ENCODE measurements around the gene NAP1L4. TPM values are rescaled to one million over a fixed set of nuclear protein-coding genes. Genes with fewer than 3 reads are reported as not detected.

Gene NAP1L4
- total and polyA plus RNA-seq, 2 of the 8 experiments (the other 6 are each of a cell fraction or from before 2014, with no cell fraction given): 75.8 to 194 TPM

- H3K14ac ChIP-seq (ENCODE audit: insufficient read length): no peak overlapping the region
- no peak overlapping the region for H2AFZ ChIP-seq (ENCODE audit: low read length)
- no peak overlapping the region for H3K9ac ChIP-seq (replicated peaks in 1 of 4; ENCODE audit: extremely low read depth in 1 of 4, low read depth in 3 of 4, low read length in 3 of 4)
- no peak overlapping the region for H2BK15ac ChIP-seq (ENCODE audit: low read length)
- no peaks in the 10 kb centered on the region for H3K79me1 ChIP-seq (ENCODE audit: low read depth, low read length)
- ChIA-PET CTCF (ENCODE audit: partially characterized antibody) (interaction anchor here (0.5 to 3.3 kb wide), 7 partner anchors 9 to 1075 kb away, joined by 3 to 27 read pairs (median 4); no protein-coding TSS in a partner anchor), POLR2A (ENCODE audit: partially characterized antibody) (interaction anchor here (0.7 to 2.6 kb wide), 13 partner anchors 8 to 91 kb away, joined by 3 to 14 read pairs (median 4); no protein-coding TSS in a partner anchor)
- H3K18ac ChIP-seq (ENCODE audit: extremely low read depth, low read length): no peak overlapping the region
- H4K8ac ChIP-seq (ENCODE audit: extremely low read depth, insufficient read depth, low read length): no peak overlapping the region
- H3K36me3 ChIP-seq (ENCODE audit: control insufficient read depth in 2 of 4, insufficient read depth in 4 of 4, low read length in 3 of 4): peaks cover 6 to 33% (median 22%) of the 10 kb centered on the region in 4 experiments; a peak in 6 of 8 replicates
- H3K79me2 ChIP-seq (ENCODE audit: control insufficient read depth in 1 of 2, insufficient read depth in 2 of 2, low read length in 2 of 2): no peaks in the 10 kb centered on the region
- 87% methylated on average over 6 of the region's 7 CpGs; no CpG with 5 or more reads in 1 of the 2 experiments for WGBS, 2 experiments (ENCODE audit: extremely low coverage in 1 of 2, insufficient coverage in 1 of 2, insufficient read length in 1 of 2, insufficient replicate concordance in 2 of 2, low coverage in 1 of 2, low lambda C conversion rate in 2 of 2, missing lambda C conversion rate in 1 of 2)
- no peaks in the 10 kb centered on the region for H3K27me3 ChIP-seq (replicated peaks in 1 of 4; ENCODE audit: control insufficient read depth in 3 of 4, extremely low read depth in 1 of 4, insufficient read depth in 3 of 4, low read length in 3 of 4)
- no peak for FAIRE-seq
- no peak overlapping the region for H2BK120ac ChIP-seq (replicated peaks; ENCODE audit: low read depth, low read length)
- H3K4me2 ChIP-seq (ENCODE audit: insufficient read depth in 1 of 2, low read depth in 2 of 2, low read length in 2 of 2): no peak overlapping the region
- H2BK20ac ChIP-seq (ENCODE audit: low read length): no peak overlapping the region
- H3K9me3 ChIP-seq (ENCODE audit: insufficient read depth in 2 of 2, low read depth in 1 of 2, low read length in 1 of 2): no peaks in the 10 kb centered on the region
- peaks cover 4 to 7% of the 10 kb centered on the region in 2 experiments for H4K20me1 ChIP-seq (replicated peaks in 1 of 2; ENCODE audit: control insufficient read depth in 1 of 2, insufficient read depth in 2 of 2, low read length in 2 of 2)
- no peak overlapping the region for H2BK5ac ChIP-seq (ENCODE audit: low read depth, low read length)
- H3K56ac ChIP-seq (replicated peaks; ENCODE audit: insufficient read length, low read depth, low read length): no peak overlapping the region
- peaks cover 0 to 3% (median 0%) of the 10 kb centered on the region in 4 experiments; a peak in 2 of 7 replicates for H3K4me1 ChIP-seq (replicated peaks in 1 of 4; ENCODE audit: control insufficient read depth in 3 of 4, insufficient read depth in 4 of 4, low read length in 3 of 4)
- H3K4ac ChIP-seq (replicated peaks; ENCODE audit: insufficient read length, low read depth, low read length): no peak overlapping the region
- TF ChIP-seq CHD1 (IDR thresholded peaks at IDR 0.05; ENCODE audit: low read depth, low read length) (no peak), ASH2L (IDR thresholded peaks at IDR 0.05; ENCODE audit: low read length) (no peak), KDM5A (IDR thresholded peaks at IDR 0.05; ENCODE audit: low read length) (no peak), ATF3 (IDR thresholded peaks at IDR 0.05; ENCODE audit: insufficient read depth, low read depth, low read length) (no peak), SP1 (IDR thresholded peaks at IDR 0.05; ENCODE audit: low read depth, low read length) (no peak), BCL11A (IDR thresholded peaks at IDR 0.05; ENCODE audit: low read depth in 2 of 2, low read length in 2 of 2) (no peak), SUZ12 (IDR thresholded peaks at IDR 0.05; ENCODE audit: low read length) (no peak), YY1 (IDR thresholded peaks at IDR 0.05; ENCODE audit: low read depth, low read length) (no peak), POLR2A (IDR thresholded peaks at IDR 0.05; ENCODE audit: control extremely low read depth in 1 of 2, low read depth in 2 of 2, low read length in 2 of 2) (no peak), NANOG (IDR thresholded peaks at IDR 0.05; ENCODE audit: insufficient read depth, low read depth, low read length, poor library complexity, severe bottlenecking) (no peak), RXRA (IDR thresholded peaks at IDR 0.05; ENCODE audit: insufficient read depth, low read depth, low read length) (no peak)
- H2AK5ac ChIP-seq (ENCODE audit: low read depth, low read length): no peak overlapping the region
- no peaks in the 10 kb centered on the region for H3K23me2 ChIP-seq (ENCODE audit: low read depth, low read length)
- no peak overlapping the region for H3K23ac ChIP-seq (ENCODE audit: insufficient read length)
- peak overlapping the region; percentile 36 for H4K91ac ChIP-seq (replicated peaks; ENCODE audit: insufficient read length, low read length)
- DNase-seq (ENCODE audit: low read depth in 1 of 2, low spot score in 2 of 2): no peak
- no peak overlapping the region for H2BK12ac ChIP-seq (ENCODE audit: low read depth, low read length)
- no peak overlapping the region for H3K27ac ChIP-seq (ENCODE audit: low read depth, low read length)
- no peak overlapping the region for H4K5ac ChIP-seq (ENCODE audit: insufficient read length, low read depth, low read length)
- no peak overlapping the region for H3K4me3 ChIP-seq (ENCODE audit: extremely low read depth in 1 of 4, insufficient read depth in 2 of 4, low read depth in 3 of 4, low read length in 4 of 4)
Measured at GRCh38 chr11:2998073-2998850, 6.1 kb upstream of the NAP1L4 start.

Data from H1 (cell line).